Fibroblast of skin of left biceps (primary cell): ENCODE results near the gene MVB12B.

Source experiments
- DNase-seq, 2 experiments: peaks; one replicate each; pipeline ENCODE4 v3.0.0-alpha.2; 2013; ENCODE audit warnings: low read depth in 2 of 2

The MVB12B gene

GRCh38 chr9:126303488-126303887, 23.1 kb upstream of the MVB12B start:
- DNase-seq: no peak

GRCh38 chr9:126304207-126304970, 22.2 kb upstream of the MVB12B start:
- DNase-seq: no peak

GRCh38 chr9:126304971-126305320, 21.7 kb upstream of the MVB12B start:
- no peak for DNase-seq

GRCh38 chr9:126306071-126306647, 20.5 kb upstream of the MVB12B start:
- DNase-seq: no peak

- no peak for DNase-seq
These were observed 19.1 kb upstream of the MVB12B start for GRCh38 chr9:126307322-126308061.

- no peak for DNase-seq
These were observed 17.0 kb upstream of the MVB12B start for GRCh38 chr9:126309427-126310189.

GRCh38 chr9:126312584-126313551, 13.8 kb upstream of the MVB12B start:
- DNase-seq: no peak

GRCh38 chr9:126316085-126316655, 10.5 kb upstream of the MVB12B start:
- DNase-seq: no peak

GRCh38 chr9:126317513-126317912, 9.1 kb upstream of the MVB12B start:
- no peak for DNase-seq

GRCh38 chr9:126318858-126319257, 7.8 kb upstream of the MVB12B start:
- no peak for DNase-seq

GRCh38 chr9:126319671-126320070, 7.0 kb upstream of the MVB12B start:
- no peak for DNase-seq

GRCh38 chr9:126320158-126320922, 6.3 kb upstream of the MVB12B start:
- DNase-seq: no peak

- DNase-seq: no peak
These were observed 4.9 kb upstream of the MVB12B start for GRCh38 chr9:126321742-126322141.

GRCh38 chr9:126325821-126326220, 808 bp upstream of the MVB12B start:
- DNase-seq: no peak

GRCh38 chr9:126327006-126327713, 531 bp downstream of the MVB12B start:
- DNase-seq: no peak

- DNase-seq: no peak
These were observed 1.1 kb downstream of the MVB12B start for GRCh38 chr9:126327714-126328185.

GRCh38 chr9:126328407-126328806, 1.8 kb downstream of the MVB12B start:
- DNase-seq: no peak

- no peak for DNase-seq
These were observed 3.0 kb downstream of the MVB12B start for GRCh38 chr9:126329476-126330275.
